SK-N-MC (cell line): ENCODE results near the gene SOD3.

ENCODE experiments used
- EZH2 ChIP-seq: fragments of 200-600 bp; sonication (generic); IDR thresholded peaks from one replicate; pipeline ENCODE4 v1.6.1; 2017; ENCODE audit warnings: antibody characterized with exemption
- POLR2AphosphoS5 ChIP-seq: IDR thresholded peaks from 2 replicates; pipeline ENCODE4 v1.6.1; 2012; ENCODE audit warnings: mild to moderate bottlenecking, low read depth, low read length, borderline replicate concordance

GRCh38 chr4:24768006-24768405 is 27.4 kb upstream of the SOD3 start:
- TF ChIP-seq POLR2AphosphoS5 = no peak
- no peak for TF ChIP-seq EZH2
